Erythroblast (primary cell): ENCODE data around the gene SETBP1.

Experiments
- GATA1 ChIP-seq: IDR thresholded peaks from 2 replicates; pipeline ENCODE4 v1.6.1; 2011; ENCODE audit warnings: low read depth, mild to moderate bottlenecking, control low read depth, low read length, moderate library complexity
- POLR2A ChIP-seq: IDR thresholded peaks from 2 replicates; pipeline ENCODE4 v1.6.1; 2011; ENCODE audit warnings: mild to moderate bottlenecking, low read length

DNA sequence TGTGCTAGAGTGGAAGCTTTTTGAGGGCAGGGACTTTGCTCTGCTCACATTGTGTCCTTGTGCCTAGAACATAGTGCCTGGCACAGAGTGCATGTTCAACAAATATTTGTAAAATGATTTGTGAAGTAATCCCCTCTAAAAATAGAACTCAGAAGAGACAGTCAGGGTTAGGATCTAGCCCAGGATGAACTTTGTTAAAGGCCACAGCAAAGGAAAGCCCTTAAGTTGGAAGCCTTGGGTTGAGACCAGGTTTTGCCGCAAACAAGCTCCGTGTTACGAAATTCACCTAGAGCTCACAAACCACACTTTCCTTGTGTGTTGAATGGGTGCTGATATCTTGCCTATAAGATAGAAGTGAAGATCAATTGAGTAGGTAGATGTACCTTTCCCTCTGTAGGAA lies 84.2 kb downstream of the SETBP1 start:
- TF ChIP-seq GATA1 (no peak), POLR2A (no peak)
